ENCODE results near the gene RAPGEF2. TPM values are rescaled to one million over a fixed set of nuclear protein-coding genes. Genes with fewer than 3 reads are reported as not detected.

Gene RAPGEF2
- total and polyA plus RNA-seq, 4 donors = 44.4 to 116 (median 66.0) TPM

GRCh38 chr4:159284733-159285132, 181.9 kb downstream of the RAPGEF2 start:
- no peak for DNase-seq (ENCODE audit: low read depth in 4 of 6, low spot score in 6 of 6)
- Histone ChIP-seq H3K36me3 (ENCODE audit: control insufficient read depth, insufficient read depth, low read length) (no peaks in the 10 kb centered on the region), H3K27me3 (ENCODE audit: control insufficient read depth, insufficient read depth, low read length) (no peaks in the 10 kb centered on the region), H3K9me3 (ENCODE audit: control insufficient read depth, insufficient read depth, low read length) (no peaks in the 10 kb centered on the region), H3K27ac (ENCODE audit: low read depth, low read length) (no peak overlapping the region), H3K4me3 (ENCODE audit: low read depth, low read length) (no peak overlapping the region), H3K4me1 (ENCODE audit: control insufficient read depth, insufficient read depth, low read length) (no peaks in the 10 kb centered on the region)
- 96% methylated on average over 5 of the region's 6 CpGs for WGBS (ENCODE audit: insufficient coverage)

- DNase-seq (ENCODE audit: low read depth in 4 of 6, low spot score in 6 of 6) = no peak
- H3K27me3 ChIP-seq (ENCODE audit: control insufficient read depth, insufficient read depth, low read length) = no peaks in the 10 kb centered on the region
- no peaks in the 10 kb centered on the region for H3K4me1 ChIP-seq (ENCODE audit: control insufficient read depth, insufficient read depth, low read length)
- no peaks in the 10 kb centered on the region for H3K9me3 ChIP-seq (ENCODE audit: control insufficient read depth, insufficient read depth, low read length)
- no peak overlapping the region for H3K27ac ChIP-seq (ENCODE audit: low read depth, low read length)
- WGBS (ENCODE audit: insufficient coverage) = no CpG with 5 or more reads among the region's 1 CpG
- H3K36me3 ChIP-seq (ENCODE audit: control insufficient read depth, insufficient read depth, low read length) = no peaks in the 10 kb centered on the region
- H3K4me3 ChIP-seq (ENCODE audit: low read depth, low read length) = no peak overlapping the region
These were observed 184.9 kb downstream of the RAPGEF2 start for GRCh38 chr4:159287767-159288166.

GRCh38 chr4:159289682-159290081, 186.8 kb downstream of the RAPGEF2 start:
- Histone ChIP-seq H3K9me3 (ENCODE audit: control insufficient read depth, insufficient read depth, low read length) (no peaks in the 10 kb centered on the region), H3K36me3 (ENCODE audit: control insufficient read depth, insufficient read depth, low read length) (no peaks in the 10 kb centered on the region), H3K4me1 (ENCODE audit: control insufficient read depth, insufficient read depth, low read length) (no peaks in the 10 kb centered on the region), H3K27ac (ENCODE audit: low read depth, low read length) (no peak overlapping the region), H3K4me3 (ENCODE audit: low read depth, low read length) (no peak overlapping the region), H3K27me3 (ENCODE audit: control insufficient read depth, insufficient read depth, low read length) (no peaks in the 10 kb centered on the region)
- DNase-seq (ENCODE audit: low read depth in 4 of 6, low spot score in 6 of 6) = no peak
- 90% methylated on average over 1 of the region's 3 CpGs for WGBS (ENCODE audit: insufficient coverage)

GRCh38 chr4:159290321-159291030, 187.6 kb downstream of the RAPGEF2 start:
- WGBS (ENCODE audit: insufficient coverage) = no CpG with 5 or more reads among the region's 2 CpGs
- no peaks in the 10 kb centered on the region for H3K36me3 ChIP-seq (ENCODE audit: control insufficient read depth, insufficient read depth, low read length)
- H3K4me1 ChIP-seq (ENCODE audit: control insufficient read depth, insufficient read depth, low read length) = no peaks in the 10 kb centered on the region
- no peak overlapping the region for H3K27ac ChIP-seq (ENCODE audit: low read depth, low read length)
- DNase-seq (ENCODE audit: low read depth in 4 of 6, low spot score in 6 of 6) = no peak
- H3K27me3 ChIP-seq (ENCODE audit: control insufficient read depth, insufficient read depth, low read length) = no peaks in the 10 kb centered on the region
- H3K9me3 ChIP-seq (ENCODE audit: control insufficient read depth, insufficient read depth, low read length) = no peaks in the 10 kb centered on the region
- no peak overlapping the region for H3K4me3 ChIP-seq (ENCODE audit: low read depth, low read length)

- no peak for DNase-seq (ENCODE audit: low read depth in 4 of 6, low spot score in 6 of 6)
- H3K9me3 ChIP-seq (ENCODE audit: control insufficient read depth, insufficient read depth, low read length) = no peaks in the 10 kb centered on the region
- WGBS (ENCODE audit: insufficient coverage) = 88% methylated on average over 1 of the region's 3 CpGs
These were observed 188.3 kb downstream of the RAPGEF2 start for GRCh38 chr4:159291176-159291575.

GRCh38 chr4:159292137-159292896, 189.4 kb downstream of the RAPGEF2 start:
- H3K27me3 ChIP-seq (ENCODE audit: control insufficient read depth, insufficient read depth, low read length) = no peaks in the 10 kb centered on the region
- no peak overlapping the region for H3K27ac ChIP-seq (ENCODE audit: low read depth, low read length)
- H3K36me3 ChIP-seq (ENCODE audit: control insufficient read depth, insufficient read depth, low read length) = no peaks in the 10 kb centered on the region
- no peaks in the 10 kb centered on the region for H3K4me1 ChIP-seq (ENCODE audit: control insufficient read depth, insufficient read depth, low read length)
- DNase-seq (ENCODE audit: low read depth in 4 of 6, low spot score in 6 of 6) = no peak
- no peaks in the 10 kb centered on the region for H3K9me3 ChIP-seq (ENCODE audit: control insufficient read depth, insufficient read depth, low read length)
- H3K4me3 ChIP-seq (ENCODE audit: low read depth, low read length) = no peak overlapping the region
- WGBS (ENCODE audit: insufficient coverage) = 100% methylated on average over 1 of the region's 4 CpGs

More at GRCh38 chr4:159291176-159291575, 188.3 kb downstream of the RAPGEF2 start:
- Histone ChIP-seq H3K27me3 (ENCODE audit: control insufficient read depth, insufficient read depth, low read length) (no peaks in the 10 kb centered on the region), H3K36me3 (ENCODE audit: control insufficient read depth, insufficient read depth, low read length) (no peaks in the 10 kb centered on the region), H3K4me1 (ENCODE audit: control insufficient read depth, insufficient read depth, low read length) (no peaks in the 10 kb centered on the region), H3K27ac (ENCODE audit: low read depth, low read length) (no peak overlapping the region), H3K4me3 (ENCODE audit: low read depth, low read length) (no peak overlapping the region)

GRCh38 chr4:159293811-159294515, 191.1 kb downstream of the RAPGEF2 start:
- WGBS (ENCODE audit: insufficient coverage) = 89% methylated on average over 5 of the region's 9 CpGs
- H3K4me1 ChIP-seq (ENCODE audit: control insufficient read depth, insufficient read depth, low read length) = no peaks in the 10 kb centered on the region

GRCh38 chr4:159296061-159296460, 193.2 kb downstream of the RAPGEF2 start:
- Histone ChIP-seq H3K4me1 (ENCODE audit: control insufficient read depth, insufficient read depth, low read length) (no peaks in the 10 kb centered on the region), H3K9me3 (ENCODE audit: control insufficient read depth, insufficient read depth, low read length) (no peaks in the 10 kb centered on the region), H3K36me3 (ENCODE audit: control insufficient read depth, insufficient read depth, low read length) (no peaks in the 10 kb centered on the region), H3K27ac (ENCODE audit: low read depth, low read length) (no peak overlapping the region), H3K4me3 (ENCODE audit: low read depth, low read length) (no peak overlapping the region), H3K27me3 (ENCODE audit: control insufficient read depth, insufficient read depth, low read length) (no peaks in the 10 kb centered on the region)
- no peak for DNase-seq (ENCODE audit: low read depth in 4 of 6, low spot score in 6 of 6)

More at GRCh38 chr4:159293811-159294515, 191.1 kb downstream of the RAPGEF2 start:
- Histone ChIP-seq H3K36me3 (ENCODE audit: control insufficient read depth, insufficient read depth, low read length) (no peaks in the 10 kb centered on the region), H3K9me3 (ENCODE audit: control insufficient read depth, insufficient read depth, low read length) (no peaks in the 10 kb centered on the region), H3K27me3 (ENCODE audit: control insufficient read depth, insufficient read depth, low read length) (no peaks in the 10 kb centered on the region), H3K4me3 (ENCODE audit: low read depth, low read length) (no peak overlapping the region), H3K27ac (ENCODE audit: low read depth, low read length) (no peak overlapping the region)
- DNase-seq (ENCODE audit: low read depth in 4 of 6, low spot score in 6 of 6) = peak in 1 of 6 donors; percentile 71

GRCh38 chr4:159297091-159297490, 194.2 kb downstream of the RAPGEF2 start:
- Histone ChIP-seq H3K27ac (ENCODE audit: low read depth, low read length) (no peak overlapping the region), H3K9me3 (ENCODE audit: control insufficient read depth, insufficient read depth, low read length) (no peaks in the 10 kb centered on the region), H3K4me3 (ENCODE audit: low read depth, low read length) (no peak overlapping the region), H3K27me3 (ENCODE audit: control insufficient read depth, insufficient read depth, low read length) (no peaks in the 10 kb centered on the region), H3K4me1 (ENCODE audit: control insufficient read depth, insufficient read depth, low read length) (no peaks in the 10 kb centered on the region), H3K36me3 (ENCODE audit: control insufficient read depth, insufficient read depth, low read length) (no peaks in the 10 kb centered on the region)
- no peak for DNase-seq (ENCODE audit: low read depth in 4 of 6, low spot score in 6 of 6)
- whole genome bisulfite sequencing (ENCODE audit: insufficient coverage) = no CpG with 5 or more reads among the region's 4 CpGs
